Sigmoid colon (tissue), 7 donors: ENCODE measurements around the gene TMC1. TPM values are rescaled to one million over a fixed set of nuclear protein-coding genes. Genes with fewer than 3 reads are reported as not detected.

Experiments used
- DNase-seq: peaks from one replicate; pipeline ENCODE4 v3.0.0-alpha.2; 2019
- H3K27ac ChIP-seq, 4 donors: fragments of 200-600 bp; sonication (generic); one replicate each; pipeline ENCODE4 v1.5.1; 2016 to 2019; ENCODE audit warnings: mild to moderate bottlenecking in 1 of 4
- H3K27me3 ChIP-seq, 3 donors: fragments of 200-600 bp; sonication (generic); one replicate each; pipeline ENCODE4 v1.5.1; 2019; ENCODE audit warnings: mild to moderate bottlenecking in 1 of 3
- H3K36me3 ChIP-seq, 4 donors: fragments of 200-600 bp; sonication (generic); one replicate each; pipeline ENCODE4 v1.5.1; 2016 to 2019
- H3K4me1 ChIP-seq, 4 donors: fragments of 200-600 bp; sonication (generic); one replicate each; pipeline ENCODE4 v1.5.1; 2017 to 2019
- H3K4me3 ChIP-seq, 4 donors: fragments of 200-600 bp; sonication (generic); one replicate each; pipeline ENCODE4 v1.5.1; 2017 to 2019; ENCODE audit warnings: mild to moderate bottlenecking in 2 of 4, moderate library complexity in 1 of 4
- H3K9me3 ChIP-seq, 4 donors: fragments of 200-600 bp in 3 of 4; sonication (generic) in 3 of 4; one replicate each; pipeline versions ENCODE4 v1.5.1 to v1.6.1; 2013 to 2019
- EP300 ChIP-seq, 4 donors: sonication (generic); formaldehyde crosslinking; IDR thresholded peaks; one replicate each; pipeline ENCODE4 v1.6.1; 2017; ENCODE audit warnings: antibody characterized with exemption in 4 of 4
- POLR2A ChIP-seq, 2 donors: fragments of 450-650 bp; IDR thresholded peaks; one replicate each; pipeline ENCODE4 v1.6.1; 2016; ENCODE audit warnings: antibody characterized with exemption in 2 of 2, mild to moderate bottlenecking in 2 of 2, moderate library complexity in 2 of 2
- POLR2AphosphoS5 ChIP-seq, 4 donors: sonication (generic); formaldehyde crosslinking; IDR thresholded peaks; one replicate each; pipeline ENCODE4 v1.6.1; 2017; ENCODE audit warnings: antibody characterized with exemption in 4 of 4
- WGBS, 2 donors: extraction: QIAGEN DNeasy Blood & Tissue Kit; methylation state at CpG; one replicate each; pipeline ENCODE4 v1.1.7; 2013; 5-methylcytosine and 5-hydroxymethylcytosine counted together
- intact Hi-C: fragments of 100-400 bp; cut with DNase I; formaldehyde crosslinking; loops from one replicate; pipeline ENCODE4 v1.15.1; 2023
- polyA plus RNA-seq, 3 donors: library from polyadenylated mRNA; stranded (reverse); fragments of 200-250 nt; gene quantifications; one replicate each; pipeline ENCODE4 v1.2.3, GENCODE V29; 2013
- total RNA-seq, 4 donors: library from RNA; depleted of rRNA; stranded (reverse); fragments of >200 nt; gene quantifications; one replicate each; pipeline ENCODE4 v1.1.0, GENCODE V29; 2016
- TF ChIP-seq, protein P1 (sequence below), 4 experiments: fragments of 450-650 bp in 3 of 4; fragments of 200-600 bp in 1 of 4; IDR thresholded peaks; one replicate each; pipeline ENCODE4 v1.5.1; 2016 to 2019; ENCODE audit warnings: antibody characterized with exemption in 4 of 4, mild to moderate bottlenecking in 3 of 4, moderate library complexity in 2 of 4
- donor health status: healthy with polysubstance abuse.
- donor health status: Bipolar disorder and iron deficiency.
- donor health status: healthy.

Gene TMC1
- total and polyA plus RNA-seq, 7 donors: under 0.01 to 1.5 (median 0.51) TPM; not detected in 4

DNA sequence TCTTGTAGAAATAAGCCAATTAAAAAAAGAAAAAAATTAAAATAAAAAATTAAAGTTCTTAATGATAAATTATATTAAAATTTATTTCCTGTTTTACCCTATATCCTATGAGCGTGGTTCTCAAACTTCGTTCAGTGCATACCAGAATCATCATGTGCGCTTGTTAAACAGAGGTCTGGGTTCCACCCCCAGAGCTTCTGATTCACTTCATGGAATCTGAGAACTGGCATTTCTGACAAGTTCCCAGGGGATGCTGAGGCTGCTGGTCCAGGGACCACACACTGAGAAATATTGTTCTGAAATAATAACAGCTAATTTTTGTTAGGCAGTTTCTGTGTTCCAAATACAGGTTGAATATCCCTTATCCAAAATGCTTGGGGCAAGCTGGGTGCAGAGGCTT lies 79.3 kb downstream of the TMC1 start:
- H3K27ac ChIP-seq: no peak overlapping the region
- TF ChIP-seq, protein P1, sequence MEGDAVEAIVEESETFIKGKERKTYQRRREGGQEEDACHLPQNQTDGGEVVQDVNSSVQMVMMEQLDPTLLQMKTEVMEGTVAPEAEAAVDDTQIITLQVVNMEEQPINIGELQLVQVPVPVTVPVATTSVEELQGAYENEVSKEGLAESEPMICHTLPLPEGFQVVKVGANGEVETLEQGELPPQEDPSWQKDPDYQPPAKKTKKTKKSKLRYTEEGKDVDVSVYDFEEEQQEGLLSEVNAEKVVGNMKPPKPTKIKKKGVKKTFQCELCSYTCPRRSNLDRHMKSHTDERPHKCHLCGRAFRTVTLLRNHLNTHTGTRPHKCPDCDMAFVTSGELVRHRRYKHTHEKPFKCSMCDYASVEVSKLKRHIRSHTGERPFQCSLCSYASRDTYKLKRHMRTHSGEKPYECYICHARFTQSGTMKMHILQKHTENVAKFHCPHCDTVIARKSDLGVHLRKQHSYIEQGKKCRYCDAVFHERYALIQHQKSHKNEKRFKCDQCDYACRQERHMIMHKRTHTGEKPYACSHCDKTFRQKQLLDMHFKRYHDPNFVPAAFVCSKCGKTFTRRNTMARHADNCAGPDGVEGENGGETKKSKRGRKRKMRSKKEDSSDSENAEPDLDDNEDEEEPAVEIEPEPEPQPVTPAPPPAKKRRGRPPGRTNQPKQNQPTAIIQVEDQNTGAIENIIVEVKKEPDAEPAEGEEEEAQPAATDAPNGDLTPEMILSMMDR (IDR thresholded peaks at IDR 0.05): no peak
- no peak for TF ChIP-seq EP300 (IDR thresholded peaks at IDR 0.05)
- WGBS, 2 donors: 96 to 97% methylated on average over 3 of the region's 3 CpGs
- H3K36me3 ChIP-seq: no peaks in the 10 kb centered on the region
- H3K4me1 ChIP-seq: peaks cover 0 to 13% (median 0%) of the 10 kb centered on the region in 4 donors
- intact Hi-C loops: no loop called here
- H3K27me3 ChIP-seq: no peaks in the 10 kb centered on the region
- DNase-seq: no peak
- no peak overlapping the region for H3K4me3 ChIP-seq
- no peaks in the 10 kb centered on the region for H3K9me3 ChIP-seq

DNA sequence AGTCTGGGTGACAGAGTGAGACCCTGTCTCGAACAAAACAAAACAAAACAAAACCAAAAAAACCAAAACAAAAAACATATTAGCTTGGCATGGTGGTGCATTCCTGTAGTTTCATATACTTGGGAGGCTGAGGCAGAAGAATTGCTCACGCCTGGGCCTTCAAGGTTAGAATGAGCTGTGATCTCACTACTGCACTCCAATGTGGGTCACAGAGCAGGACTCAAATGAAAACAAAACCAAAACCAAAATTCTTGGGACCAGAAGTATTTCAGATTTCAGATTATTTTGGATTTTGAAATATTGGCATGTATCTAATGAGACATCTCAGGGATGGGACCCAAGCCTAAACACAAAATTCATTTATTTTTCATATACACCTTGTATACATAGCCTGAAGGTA lies 80.2 kb downstream of the TMC1 start:
- Histone ChIP-seq H3K36me3 (no peaks in the 10 kb centered on the region), H3K4me1 (peaks cover 0 to 13% (median 0%) of the 10 kb centered on the region in 4 donors), H3K4me3 (no peak overlapping the region), H3K9me3 (no peaks in the 10 kb centered on the region), H3K27ac (no peak overlapping the region), H3K27me3 (no peaks in the 10 kb centered on the region)
- intact Hi-C loops: no loop called here
- no peak for DNase-seq
- TF ChIP-seq EP300 (IDR thresholded peaks at IDR 0.05) (no peak), POLR2AphosphoS5 (IDR thresholded peaks at IDR 0.05) (no peak)
- TF ChIP-seq, protein P1 (IDR thresholded peaks at IDR 0.05): no peak
- 74 to 81% methylated on average over 2 of the region's 2 CpGs for WGBS, 2 donors

DNA sequence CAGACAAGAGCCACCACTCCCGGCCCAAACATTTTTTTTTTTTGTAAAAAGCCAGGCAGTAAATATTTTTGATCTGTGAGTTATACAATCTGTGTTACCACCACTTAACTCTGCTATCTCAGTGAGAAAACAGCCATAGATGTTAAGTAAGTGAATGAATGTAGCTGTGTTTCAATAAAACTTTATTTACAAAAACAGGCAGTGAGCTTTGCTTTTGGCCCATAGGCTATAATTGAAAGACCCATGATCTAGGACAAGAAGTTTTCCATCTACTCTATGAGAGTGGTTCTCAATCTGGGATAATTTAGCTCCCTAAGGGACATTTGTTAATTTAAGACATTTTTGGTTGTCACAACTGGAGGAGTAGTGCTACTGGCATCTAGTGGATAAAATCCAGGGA lies 91.0 kb downstream of the TMC1 start:
- TF ChIP-seq, protein P1 (IDR thresholded peaks at IDR 0.05): no peak
- intact Hi-C loops: no loop called here
- no peaks in the 10 kb centered on the region for H3K36me3 ChIP-seq
- no peak for DNase-seq
- no peaks in the 10 kb centered on the region for H3K27me3 ChIP-seq
- H3K27ac ChIP-seq: no peak overlapping the region
- no peak overlapping the region for H3K4me3 ChIP-seq
- 94 to 96% methylated on average over 1 of the region's 1 CpG for whole genome bisulfite sequencing, 2 donors
- no peaks in the 10 kb centered on the region for H3K4me1 ChIP-seq
- no peaks in the 10 kb centered on the region for H3K9me3 ChIP-seq

DNA sequence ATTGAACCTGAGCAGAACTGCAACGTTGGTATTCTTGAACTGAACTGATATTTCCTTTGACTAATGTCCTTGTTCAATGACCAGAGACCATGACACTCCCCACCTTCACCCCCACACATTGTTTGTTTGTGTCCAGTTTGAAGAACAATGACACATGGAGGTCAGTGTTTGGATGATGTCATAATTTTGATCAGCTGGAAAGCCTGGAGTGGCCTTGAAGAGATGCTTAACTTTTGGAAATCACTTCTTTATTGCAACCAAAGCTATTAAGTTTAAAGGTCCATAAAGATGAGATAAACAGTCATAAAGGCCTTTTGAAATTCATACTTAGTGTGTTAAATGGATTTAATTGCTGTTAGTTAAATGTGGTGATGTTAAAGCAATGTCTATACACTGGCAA lies 92.7 kb downstream of the TMC1 start:
- H3K27me3 ChIP-seq: no peaks in the 10 kb centered on the region
- DNase-seq: no peak
- no peaks in the 10 kb centered on the region for H3K36me3 ChIP-seq
- no peaks in the 10 kb centered on the region for H3K4me1 ChIP-seq
- no peak overlapping the region for H3K27ac ChIP-seq
- intact Hi-C loops: no loop called here
- 18 to 34% methylated on average over 1 of the region's 1 CpG for WGBS, 2 donors
- no peaks in the 10 kb centered on the region for H3K9me3 ChIP-seq
- H3K4me3 ChIP-seq: no peak overlapping the region
- TF ChIP-seq, protein P1 (IDR thresholded peaks at IDR 0.05): no peak
- TF ChIP-seq EP300 (IDR thresholded peaks at IDR 0.05) (no peak), POLR2AphosphoS5 (IDR thresholded peaks at IDR 0.05) (no peak), POLR2A (IDR thresholded peaks at IDR 0.05) (no peak)

DNA sequence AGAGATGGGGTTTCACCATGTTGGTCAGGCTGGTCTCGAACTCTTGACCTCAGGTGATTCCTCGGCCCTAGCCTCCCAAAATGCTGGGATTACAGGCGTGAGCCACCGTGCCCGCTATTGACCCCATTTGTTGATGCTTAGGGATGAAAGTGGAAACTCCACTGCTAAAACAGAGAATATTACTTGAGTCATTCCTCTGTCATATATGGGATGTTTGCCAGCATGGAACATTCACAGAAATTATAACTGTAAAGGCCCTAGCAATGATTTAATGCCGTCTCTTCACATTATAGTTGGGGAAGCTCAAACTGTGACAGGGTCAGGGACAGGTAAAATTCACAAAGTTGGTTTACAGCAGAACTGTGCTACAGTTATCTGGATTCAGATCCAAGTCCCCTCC lies 94.5 kb downstream of the TMC1 start:
- WGBS, 2 donors: 91 to 94% methylated on average over 6 of the region's 6 CpGs
- H3K4me3 ChIP-seq: no peak overlapping the region
- DNase-seq: no peak
- H3K36me3 ChIP-seq: no peaks in the 10 kb centered on the region
- no peak overlapping the region for H3K27ac ChIP-seq
- TF ChIP-seq, protein P1 (IDR thresholded peaks at IDR 0.05): no peak
- TF ChIP-seq EP300 (IDR thresholded peaks at IDR 0.05) (no peak), POLR2AphosphoS5 (IDR thresholded peaks at IDR 0.05) (no peak), POLR2A (IDR thresholded peaks at IDR 0.05) (no peak)
- no peaks in the 10 kb centered on the region for H3K27me3 ChIP-seq
- intact Hi-C loops: no loop called here
- H3K9me3 ChIP-seq: no peaks in the 10 kb centered on the region
- H3K4me1 ChIP-seq: no peaks in the 10 kb centered on the region
